ENCODE measurements around the gene CRYGA. TPM values are rescaled to one million over a fixed set of nuclear protein-coding genes. Genes with fewer than 3 reads are reported as not detected.
A peak's percentile ranks its signal among the peaks of the same experiment; 100 is the strongest.

CRYGA gene
- total and polyA plus RNA-seq, 8 donors: not detected

DNA sequence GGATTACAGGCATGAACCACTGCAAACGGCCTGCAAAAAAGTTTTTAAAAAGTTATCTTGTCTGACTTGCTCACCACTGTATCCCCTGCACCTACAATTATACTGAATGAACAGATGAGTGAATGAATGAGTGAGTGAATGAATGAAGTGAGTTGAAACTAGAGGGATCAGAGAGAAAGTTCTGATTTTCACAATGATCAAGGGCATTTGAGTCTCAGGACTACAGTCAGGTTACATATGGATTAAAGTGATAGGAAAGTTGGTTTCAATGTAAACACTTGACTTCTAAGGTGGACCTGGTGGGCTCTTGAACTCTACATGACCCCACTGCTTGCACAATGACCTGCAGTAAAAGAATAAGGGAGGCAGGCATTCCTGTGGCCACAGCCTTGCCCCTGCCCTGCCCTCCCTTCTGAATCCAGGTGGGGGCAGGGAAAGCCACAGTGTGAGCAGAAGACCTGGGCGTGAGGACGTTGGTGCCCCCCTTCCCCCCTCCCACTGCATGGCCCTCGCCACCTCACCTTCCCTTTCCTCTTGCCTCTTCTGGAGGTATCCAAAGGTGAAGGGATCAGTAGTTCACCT is 15.7 kb upstream of the CRYGA start:
- no peak overlapping the region for H3K4me3 ChIP-seq
- H3K36me3 ChIP-seq: no peaks in the 10 kb centered on the region
- intact Hi-C loops (cut with DNase I): loop anchor here in 1 of 2 donors (5.0 kb wide), 1 partner anchor 73 kb away; no protein-coding TSS in a partner anchor
- TF ChIP-seq CTCF (IDR thresholded peaks at IDR 0.05): no peak
- H3K27me3 ChIP-seq: peaks cover 0 to 4% of the 10 kb centered on the region in 2 donors
- H3K9me3 ChIP-seq: no peaks in the 10 kb centered on the region
- H3K27ac ChIP-seq: no peak overlapping the region
- ATAC-seq (peak; percentile 86), DNase-seq (peak in 3 of 4 donors; percentile 30 to 75 (median 51))
- H3K4me1 ChIP-seq: peaks cover 0 to 20% of the 10 kb centered on the region in 2 donors

GRCh38 chr2:208175840-208176153 is 12.4 kb upstream of the CRYGA start:
- ATAC-seq (no peak), DNase-seq (no peak)

DNA sequence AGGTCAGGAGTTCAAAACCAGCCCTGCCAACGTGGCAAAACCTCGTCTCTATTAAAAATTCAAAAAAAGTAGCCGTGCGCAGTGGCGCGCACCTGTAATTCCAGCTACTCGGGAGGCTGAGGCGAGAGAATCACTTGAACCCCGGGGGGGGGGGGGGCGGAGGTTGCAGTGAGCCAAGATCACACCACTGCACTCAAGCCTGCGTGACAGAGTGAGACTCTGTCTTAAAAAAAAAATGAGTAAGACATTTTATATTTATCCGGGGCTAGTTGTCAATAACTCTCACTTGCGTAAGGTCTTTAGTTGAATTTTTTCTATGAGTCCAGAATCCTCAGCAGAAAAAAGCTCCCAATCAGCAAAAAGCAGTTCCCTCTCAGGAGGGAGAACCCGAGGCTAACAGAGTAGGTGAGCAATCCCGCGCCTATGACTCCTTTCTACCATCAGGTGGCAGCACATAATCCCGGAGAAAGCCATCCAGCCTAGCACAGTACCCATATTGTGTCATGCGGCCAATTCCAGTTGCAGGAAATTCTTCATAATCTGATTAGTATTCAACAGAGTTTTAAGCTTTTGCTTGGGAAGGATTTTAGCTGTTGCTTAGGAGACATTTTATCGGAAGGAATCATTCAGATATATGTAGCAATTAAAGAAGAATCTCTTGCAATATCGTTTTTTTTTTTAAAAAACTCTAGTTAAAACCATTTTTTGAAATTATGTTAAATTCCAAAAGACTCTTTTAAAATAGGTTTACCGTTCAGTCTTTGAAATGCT is 11.9 kb upstream of the CRYGA start:
- H3K36me3 ChIP-seq: no peaks in the 10 kb centered on the region
- peaks cover 0 to 30% of the 10 kb centered on the region in 2 donors for H3K4me1 ChIP-seq
- H3K4me3 ChIP-seq: no peak overlapping the region
- intact Hi-C loops (cut with DNase I): loop anchor here in 1 of 2 donors (5.0 kb wide), 1 partner anchor 77 kb away; no protein-coding TSS in a partner anchor
- ATAC-seq: peak; percentile 96
- peak; percentile 84 to 91 for TF ChIP-seq CTCF (IDR thresholded peaks at IDR 0.05)
- peak in 3 of 4 donors; percentile 65 to 83 (median 80) for DNase-seq
- H3K9me3 ChIP-seq: no peaks in the 10 kb centered on the region
- no peak overlapping the region for H3K27ac ChIP-seq
- no peaks in the 10 kb centered on the region for H3K27me3 ChIP-seq

More at GRCh38 chr2:208175840-208176153, 12.4 kb upstream of the CRYGA start:
- TF ChIP-seq CTCF (IDR thresholded peaks at IDR 0.05): no peak
- intact Hi-C loops (cut with DNase I): loop anchor here in 1 of 2 donors (5.0 kb wide), 1 partner anchor 77 kb away; no protein-coding TSS in a partner anchor
- Histone ChIP-seq H3K36me3 (no peaks in the 10 kb centered on the region), H3K4me3 (no peak overlapping the region), H3K4me1 (peaks cover 0 to 30% of the 10 kb centered on the region in 2 donors), H3K27me3 (no peaks in the 10 kb centered on the region), H3K27ac (no peak overlapping the region), H3K9me3 (no peaks in the 10 kb centered on the region)

DNA sequence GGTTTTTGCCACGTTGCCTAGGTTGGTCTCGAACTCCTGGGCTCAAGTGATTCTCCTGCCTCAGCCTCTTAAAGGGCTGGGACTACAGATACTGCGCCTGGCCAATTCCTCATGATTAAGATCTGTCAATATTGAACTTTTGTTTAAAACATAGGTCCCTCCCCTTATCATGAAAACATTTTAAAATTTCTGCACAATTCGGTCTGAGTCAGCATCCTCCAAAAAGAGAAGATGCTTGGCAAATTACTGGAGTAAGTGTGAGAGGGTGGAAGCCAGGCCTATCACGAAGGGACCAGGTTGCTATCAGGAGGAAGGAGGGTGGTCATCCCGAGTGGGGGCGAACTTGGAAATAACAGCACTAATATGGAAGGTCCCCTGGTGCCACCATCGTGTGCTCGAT is 10.8 kb upstream of the CRYGA start:
- intact Hi-C loops (cut with DNase I): no loop called here
- no peak overlapping the region for H3K4me3 ChIP-seq
- ATAC-seq (no peak), DNase-seq (no peak)
- H3K4me1 ChIP-seq: peaks cover 0 to 30% of the 10 kb centered on the region in 2 donors
- no peaks in the 10 kb centered on the region for H3K27me3 ChIP-seq
- H3K27ac ChIP-seq: no peak overlapping the region
- no peaks in the 10 kb centered on the region for H3K9me3 ChIP-seq
- TF ChIP-seq CTCF (IDR thresholded peaks at IDR 0.05): no peak
- no peaks in the 10 kb centered on the region for H3K36me3 ChIP-seq

DNA sequence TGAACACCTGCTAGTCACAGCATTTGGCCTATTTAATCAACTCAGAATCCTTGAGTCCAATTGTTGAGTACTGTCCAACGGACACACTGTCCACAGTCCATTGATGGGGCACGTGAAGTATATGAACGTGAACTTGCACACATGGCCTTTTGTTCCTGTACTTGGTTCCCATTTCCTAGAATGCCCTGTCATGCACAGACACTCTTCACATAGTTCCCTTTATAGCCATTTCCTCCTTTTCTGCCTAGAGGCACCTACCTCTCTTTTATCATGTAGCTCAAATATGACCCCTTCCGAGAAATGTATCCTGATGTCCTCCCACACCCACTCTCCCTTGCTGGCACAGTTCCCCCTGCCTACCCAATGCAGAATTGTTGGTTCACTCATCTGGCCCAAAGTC is 8.7 kb upstream of the CRYGA start:
- Histone ChIP-seq H3K27me3 (no peaks in the 10 kb centered on the region), H3K4me1 (peaks cover 0 to 30% of the 10 kb centered on the region in 2 donors), H3K27ac (peak overlapping the region in 1 of 2 donors; percentile 84), H3K4me3 (no peak overlapping the region), H3K36me3 (no peaks in the 10 kb centered on the region), H3K9me3 (no peaks in the 10 kb centered on the region)
- intact Hi-C loops (cut with DNase I): no loop called here
- ATAC-seq (peak; percentile 54), DNase-seq (peak in 1 of 4 donors; percentile 41)
- no peak for TF ChIP-seq CTCF (IDR thresholded peaks at IDR 0.05)

All from left lung (tissue), 10 donors.